Common myeloid progenitor, CD34-positive (primary cell): ENCODE results near the gene NPLOC4.

Experiments used
- CTCF ChIA-PET: fragments of 350-600 bp; sonication (Branson Sonifier 250); formaldehyde crosslinking; loops from one replicate; lab custom pipeline; 2021; ENCODE audit warnings: antibody characterized with exemption; lab: Charles Lee
- POLR2A ChIA-PET: fragments of 350-600 bp; sonication (Branson Sonifier 250); formaldehyde crosslinking; loops from one replicate; lab custom pipeline; 2021; ENCODE audit warnings: antibody characterized with exemption; lab: Charles Lee
- DNase-seq, 3 donors: peaks; one replicate each; pipeline versions ENCODE4 v3.0.0 to v3.0.0-alpha.2; 2013
- H3K27ac ChIP-seq, 2 experiments: 1 replicate in 1 of 2; 2 replicates in 1 of 2; pipeline ENCODE4 v1.7.0; 2013; ENCODE audit warnings: inconsistent platforms in 2 of 2, low read length in 2 of 2, mild to moderate bottlenecking in 2 of 2, low read depth in 1 of 2, moderate library complexity in 1 of 2; ENCODE audit not compliant: severe bottlenecking in 2 of 2, insufficient read depth in 1 of 2, poor library complexity in 1 of 2
- H3K27me3 ChIP-seq, 5 experiments: replicated peaks in 2 of 5; 1 replicate in 3 of 5; 2 replicates in 2 of 5; pipeline versions ENCODE4 v1.6.1 to v1.7.0; 2013; ENCODE audit warnings: low read length in 4 of 5, mild to moderate bottlenecking in 2 of 5, moderate library complexity in 2 of 5, inconsistent platforms in 1 of 5; ENCODE audit not compliant: insufficient read depth in 5 of 5, control insufficient read depth in 4 of 5
- H3K36me3 ChIP-seq, 4 experiments: 1 replicate in 2 of 4; 2 replicates in 2 of 4; pipeline versions ENCODE4 v1.6.1 to v1.7.0; 2013; ENCODE audit warnings: low read length in 3 of 4, control low read depth in 1 of 4, mild to moderate bottlenecking in 1 of 4; ENCODE audit not compliant: control insufficient read depth in 4 of 4, insufficient read depth in 4 of 4
- H3K4me1 ChIP-seq, 4 experiments: 1 replicate in 3 of 4; 2 replicates in 1 of 4; pipeline versions ENCODE4 v1.6.1 to v1.7.1; 2013; ENCODE audit warnings: low read length in 3 of 4, mild to moderate bottlenecking in 3 of 4, control low read depth in 1 of 4, inconsistent platforms in 1 of 4, moderate library complexity in 1 of 4; ENCODE audit not compliant: control insufficient read depth in 4 of 4, insufficient read depth in 4 of 4; ENCODE audit errors: control extremely low read depth in 1 of 4
- H3K4me3 ChIP-seq, 7 experiments: 1 replicate in 4 of 7; 2 replicates in 3 of 7; pipeline versions ENCODE4 v1.5.1 to v1.7.0; 2013; ENCODE audit warnings: mild to moderate bottlenecking in 7 of 7, low read length in 6 of 7, moderate library complexity in 6 of 7, inconsistent platforms in 2 of 7, low read depth in 2 of 7, control low read depth in 1 of 7; ENCODE audit not compliant: insufficient read depth in 4 of 7, control insufficient read depth in 1 of 7; ENCODE audit errors: extremely low read depth in 1 of 7
- H3K9me3 ChIP-seq, 5 experiments: 1 replicate in 4 of 5; 2 replicates in 1 of 5; pipeline versions ENCODE4 v1.6.1 to v1.7.1; 2013; ENCODE audit warnings: low read length in 4 of 5, mild to moderate bottlenecking in 2 of 5, inconsistent platforms in 1 of 5, low read depth in 1 of 5, moderate library complexity in 1 of 5; ENCODE audit not compliant: control insufficient read depth in 4 of 5, insufficient read depth in 2 of 5; ENCODE audit errors: control extremely low read depth in 1 of 5
- WGBS: methylation state at CpG from one replicate; pipeline ENCODE4 v1.1.5; 2013; ENCODE audit not compliant: insufficient coverage; 5-methylcytosine and 5-hydroxymethylcytosine counted together

The NPLOC4 gene

GRCh38 chr17:81572563-81573168 lies 64.2 kb downstream of the NPLOC4 start:
- ChIA-PET POLR2A (no interaction called here), CTCF (interaction anchor here (1.9 kb wide), 1 partner anchor 8 kb away, joined by 7 read pairs; no protein-coding TSS in a partner anchor)
- no peak for DNase-seq
- H3K4me1 ChIP-seq, result peaks cover under 1 to 10% (median 9%) of the 10 kb centered on the region in 4 experiments
- no peak overlapping the region for H3K4me3 ChIP-seq
- H3K9me3 ChIP-seq, result no peaks in the 10 kb centered on the region
- 94% methylated on average over 11 of the region's 12 CpGs for WGBS
- no peak overlapping the region for H3K27ac ChIP-seq
- peaks cover 6 to 82% (median 63%) of the 10 kb centered on the region in 4 experiments for H3K36me3 ChIP-seq
- no peaks in the 10 kb centered on the region for H3K27me3 ChIP-seq

- Histone ChIP-seq H3K27ac (no peak overlapping the region), H3K4me3 (no peak overlapping the region), H3K27me3 (no peaks in the 10 kb centered on the region), H3K9me3 (no peaks in the 10 kb centered on the region), H3K4me1 (peaks cover 8 to 26% (median 26%) of the 10 kb centered on the region in 4 experiments), H3K36me3 (peaks cover 4 to 72% (median 60%) of the 10 kb centered on the region in 4 experiments)
- ChIA-PET CTCF (interaction anchor here (0.6 to 1.0 kb wide), 2 partner anchors 50 to 53 kb away, joined by 3 read pairs; no protein-coding TSS in a partner anchor), POLR2A (no interaction called here)
- no peak for DNase-seq
- 92% methylated on average over 11 of the region's 11 CpGs for WGBS
Observed at GRCh38 chr17:81570964-81571363, 65.9 kb downstream of the NPLOC4 start.

- H3K9me3 ChIP-seq, result no peaks in the 10 kb centered on the region
- H3K36me3 ChIP-seq, result peaks cover 5 to 73% (median 58%) of the 10 kb centered on the region in 4 experiments
- ChIA-PET CTCF (interaction anchor here (0.6 to 3.2 kb wide), 2 partner anchors 31 to 49 kb away, joined by 3 to 12 read pairs; no protein-coding TSS in a partner anchor), POLR2A (no interaction called here)
- no peaks in the 10 kb centered on the region for H3K27me3 ChIP-seq
- H3K27ac ChIP-seq, result no peak overlapping the region
- no peak overlapping the region for H3K4me3 ChIP-seq
- WGBS, result 97% methylated on average over 18 of the region's 18 CpGs
- H3K4me1 ChIP-seq, result peaks cover 8 to 36% (median 35%) of the 10 kb centered on the region in 4 experiments
- no peak for DNase-seq
Observed at GRCh38 chr17:81569986-81570514, 66.9 kb downstream of the NPLOC4 start.

GRCh38 chr17:81568416-81568815 lies 68.5 kb downstream of the NPLOC4 start:
- Histone ChIP-seq H3K4me3 (no peak overlapping the region), H3K4me1 (peaks cover 8 to 45% (median 40%) of the 10 kb centered on the region in 4 experiments), H3K9me3 (no peaks in the 10 kb centered on the region), H3K36me3 (peaks cover 5 to 71% (median 55%) of the 10 kb centered on the region in 4 experiments), H3K27ac (peak overlapping the region in 1 of 2 experiments; percentile 27), H3K27me3 (no peaks in the 10 kb centered on the region)
- WGBS, result 95% methylated on average over 10 of the region's 10 CpGs
- POLR2A ChIA-PET, result interaction anchor here (0.7 kb wide), 1 partner anchor 14 kb away, joined by 3 read pairs; no protein-coding TSS in a partner anchor
- CTCF ChIA-PET, result interaction anchor here (1.5 to 3.2 kb wide), 3 partner anchors 11 to 32 kb away, joined by 3 to 12 read pairs (median 6); no protein-coding TSS in a partner anchor
- no peak for DNase-seq

GRCh38 chr17:81567191-81567590 lies 69.7 kb downstream of the NPLOC4 start:
- ChIA-PET POLR2A (interaction anchor here (0.9 to 2.0 kb wide), 2 partner anchors 14 to 34 kb away, joined by 3 to 18 read pairs; partner anchors contain the start of gene FAAP100), CTCF (interaction anchor here (0.7 to 3.2 kb wide), 8 partner anchors 10 to 277 kb away, joined by 3 to 13 read pairs (median 5); no protein-coding TSS in a partner anchor)
- Histone ChIP-seq H3K36me3 (peaks cover 7 to 71% (median 51%) of the 10 kb centered on the region in 4 experiments), H3K4me3 (peak overlapping the region in 5 of 7 experiments; percentile 7 to 62 (median 32)), H3K4me1 (peaks cover 8 to 45% (median 40%) of the 10 kb centered on the region in 4 experiments), H3K9me3 (no peaks in the 10 kb centered on the region), H3K27ac (no peak overlapping the region), H3K27me3 (no peaks in the 10 kb centered on the region)
- 65% methylated on average over 4 of the region's 4 CpGs for WGBS
- no peak for DNase-seq

- H3K4me3 ChIP-seq, result peak overlapping the region in 6 of 7 experiments; percentile 28 to 62 (median 34)
Observed at GRCh38 chr17:81566461-81567126, 70.3 kb downstream of the NPLOC4 start.

More at GRCh38 chr17:81566461-81567126, 70.3 kb downstream of the NPLOC4 start:
- peak; percentile 75 to 94 (median 94) for DNase-seq
- POLR2A ChIA-PET, result interaction anchor here (0.5 to 2.0 kb wide), 3 partner anchors 14 to 391 kb away, joined by 3 to 18 read pairs (median 3); partner anchors contain the start of gene FAAP100
- Histone ChIP-seq H3K36me3 (peaks cover 7 to 70% (median 49%) of the 10 kb centered on the region in 4 experiments), H3K9me3 (no peaks in the 10 kb centered on the region), H3K27me3 (no peaks in the 10 kb centered on the region), H3K27ac (peak overlapping the region in 1 of 2 experiments; percentile 16), H3K4me1 (peaks cover 8 to 46% (median 40%) of the 10 kb centered on the region in 4 experiments)
- 7% methylated on average over 5 of the region's 8 CpGs for WGBS
- CTCF ChIA-PET, result interaction anchor here (0.7 to 3.2 kb wide), 10 partner anchors 9 to 277 kb away, joined by 3 to 13 read pairs (median 4); no protein-coding TSS in a partner anchor
